ENCODE measurements around the gene BAG3. TPM values are rescaled to one million over a fixed set of nuclear protein-coding genes. Genes with fewer than 3 reads are reported as not detected.

The BAG3 gene
- total RNA-seq, 1 donor from 2014 or later: 24.6 TPM

- Mint-ChIP-seq H3K27me3 (ENCODE audit: unreplicated experiment) (no peaks in the 10 kb centered on the region), H3K27ac (ENCODE audit: unreplicated experiment) (no peak overlapping the region), H3K9me3 (ENCODE audit: unreplicated experiment) (no peaks in the 10 kb centered on the region), H3K36me3 (ENCODE audit: low read depth, unreplicated experiment) (peaks cover 39% of the 10 kb centered on the region), H3K4me3 (ENCODE audit: unreplicated experiment) (no peak overlapping the region), H3K4me1 (ENCODE audit: unreplicated experiment) (peaks cover 9% of the 10 kb centered on the region)
- no peak for DNase-seq (ENCODE audit: low spot score)
- TF ChIP-seq, protein P1, sequence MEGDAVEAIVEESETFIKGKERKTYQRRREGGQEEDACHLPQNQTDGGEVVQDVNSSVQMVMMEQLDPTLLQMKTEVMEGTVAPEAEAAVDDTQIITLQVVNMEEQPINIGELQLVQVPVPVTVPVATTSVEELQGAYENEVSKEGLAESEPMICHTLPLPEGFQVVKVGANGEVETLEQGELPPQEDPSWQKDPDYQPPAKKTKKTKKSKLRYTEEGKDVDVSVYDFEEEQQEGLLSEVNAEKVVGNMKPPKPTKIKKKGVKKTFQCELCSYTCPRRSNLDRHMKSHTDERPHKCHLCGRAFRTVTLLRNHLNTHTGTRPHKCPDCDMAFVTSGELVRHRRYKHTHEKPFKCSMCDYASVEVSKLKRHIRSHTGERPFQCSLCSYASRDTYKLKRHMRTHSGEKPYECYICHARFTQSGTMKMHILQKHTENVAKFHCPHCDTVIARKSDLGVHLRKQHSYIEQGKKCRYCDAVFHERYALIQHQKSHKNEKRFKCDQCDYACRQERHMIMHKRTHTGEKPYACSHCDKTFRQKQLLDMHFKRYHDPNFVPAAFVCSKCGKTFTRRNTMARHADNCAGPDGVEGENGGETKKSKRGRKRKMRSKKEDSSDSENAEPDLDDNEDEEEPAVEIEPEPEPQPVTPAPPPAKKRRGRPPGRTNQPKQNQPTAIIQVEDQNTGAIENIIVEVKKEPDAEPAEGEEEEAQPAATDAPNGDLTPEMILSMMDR (IDR thresholded peaks at IDR 0.05; ENCODE audit: unreplicated experiment): no peak
Measured at GRCh38 chr10:119675483-119676170, 24.4 kb downstream of the BAG3 start.

DNA sequence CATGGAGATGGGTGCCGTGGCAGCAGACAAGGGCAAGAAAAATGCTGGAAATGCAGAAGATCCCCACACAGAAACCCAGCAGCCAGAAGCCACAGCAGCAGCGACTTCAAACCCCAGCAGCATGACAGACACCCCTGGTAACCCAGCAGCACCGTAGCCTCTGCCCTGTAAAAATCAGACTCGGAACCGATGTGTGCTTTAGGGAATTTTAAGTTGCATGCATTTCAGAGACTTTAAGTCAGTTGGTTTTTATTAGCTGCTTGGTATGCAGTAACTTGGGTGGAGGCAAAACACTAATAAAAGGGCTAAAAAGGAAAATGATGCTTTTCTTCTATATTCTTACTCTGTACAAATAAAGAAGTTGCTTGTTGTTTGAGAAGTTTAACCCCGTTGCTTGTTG lies 25.9 kb downstream of the BAG3 start:
- H3K36me3 Mint-ChIP-seq (ENCODE audit: low read depth, unreplicated experiment): peaks cover 31% of the 10 kb centered on the region
- no peaks in the 10 kb centered on the region for H3K9me3 Mint-ChIP-seq (ENCODE audit: unreplicated experiment)
- peaks cover 16% of the 10 kb centered on the region for H3K4me1 Mint-ChIP-seq (ENCODE audit: unreplicated experiment)
- no peak overlapping the region for H3K27ac Mint-ChIP-seq (ENCODE audit: unreplicated experiment)
- H3K4me3 Mint-ChIP-seq (ENCODE audit: unreplicated experiment): no peak overlapping the region
- H3K27me3 Mint-ChIP-seq (ENCODE audit: unreplicated experiment): no peaks in the 10 kb centered on the region
- TF ChIP-seq, protein P1 (IDR thresholded peaks at IDR 0.05; ENCODE audit: unreplicated experiment): no peak
- no peak for DNase-seq (ENCODE audit: low spot score)

DNA sequence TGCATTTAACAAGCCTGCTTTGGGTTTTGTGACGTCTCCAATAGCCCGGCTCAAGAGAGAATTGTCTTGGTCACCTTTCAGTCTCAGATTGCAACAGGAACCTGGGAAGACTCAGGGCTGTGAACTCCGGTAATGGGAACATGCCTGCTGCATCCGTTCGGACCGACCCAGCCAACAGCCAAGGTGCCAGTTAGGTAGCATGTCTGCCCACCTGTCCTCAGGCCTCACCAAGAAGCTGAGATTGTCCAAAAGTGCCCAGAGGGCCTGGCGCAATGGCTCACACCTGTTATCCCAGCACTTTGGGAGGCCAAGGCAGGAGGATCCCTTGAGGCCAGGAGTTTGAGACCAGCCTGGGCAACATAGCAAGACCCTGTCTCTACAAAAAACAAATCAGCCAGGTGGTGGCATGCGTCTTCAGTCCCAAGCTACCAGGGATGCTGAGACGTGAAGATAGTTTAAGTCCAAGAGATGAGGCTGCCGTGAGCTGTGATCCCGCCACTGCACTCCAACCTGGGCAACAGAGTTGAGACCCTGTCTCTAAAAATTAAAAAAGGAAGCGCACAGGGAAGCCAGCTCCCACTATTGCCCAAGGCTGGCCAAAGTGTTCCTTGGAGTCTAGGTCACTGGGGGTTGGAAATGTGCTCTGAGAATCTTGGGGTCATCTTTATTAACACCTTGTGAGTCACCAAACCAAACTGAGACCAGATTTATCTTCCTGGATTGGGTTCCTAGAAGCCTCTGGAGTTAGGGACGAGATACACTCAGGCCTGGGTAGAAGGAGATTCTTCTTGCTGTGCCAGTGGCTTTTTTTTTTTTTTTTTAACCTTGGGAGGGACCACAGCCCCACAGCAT lies 26.9 kb downstream of the BAG3 start:
- TF ChIP-seq, protein P1 (IDR thresholded peaks at IDR 0.05; ENCODE audit: unreplicated experiment): no peak
- Mint-ChIP-seq H3K27ac (ENCODE audit: unreplicated experiment) (no peak overlapping the region), H3K36me3 (ENCODE audit: low read depth, unreplicated experiment) (peaks cover 26% of the 10 kb centered on the region), H3K27me3 (ENCODE audit: unreplicated experiment) (no peaks in the 10 kb centered on the region), H3K9me3 (ENCODE audit: unreplicated experiment) (no peaks in the 10 kb centered on the region), H3K4me1 (ENCODE audit: unreplicated experiment) (peaks cover 16% of the 10 kb centered on the region), H3K4me3 (ENCODE audit: unreplicated experiment) (no peak overlapping the region)
- DNase-seq (ENCODE audit: low spot score): no peak

- no peaks in the 10 kb centered on the region for H3K27me3 Mint-ChIP-seq (ENCODE audit: unreplicated experiment)
- TF ChIP-seq, protein P1 (IDR thresholded peaks at IDR 0.05; ENCODE audit: unreplicated experiment): no peak
- no peaks in the 10 kb centered on the region for H3K9me3 Mint-ChIP-seq (ENCODE audit: unreplicated experiment)
- no peak for DNase-seq (ENCODE audit: low spot score)
- peaks cover 16% of the 10 kb centered on the region for H3K4me1 Mint-ChIP-seq (ENCODE audit: unreplicated experiment)
- H3K27ac Mint-ChIP-seq (ENCODE audit: unreplicated experiment): no peak overlapping the region
- H3K4me3 Mint-ChIP-seq (ENCODE audit: unreplicated experiment): no peak overlapping the region
- peaks cover 14% of the 10 kb centered on the region for H3K36me3 Mint-ChIP-seq (ENCODE audit: low read depth, unreplicated experiment)
Measured at GRCh38 chr10:119679480-119679829, 28.3 kb downstream of the BAG3 start.

- Mint-ChIP-seq H3K4me3 (ENCODE audit: unreplicated experiment) (peak overlapping the region; percentile 48), H3K36me3 (ENCODE audit: low read depth, unreplicated experiment) (peaks cover 13% of the 10 kb centered on the region), H3K9me3 (ENCODE audit: unreplicated experiment) (no peaks in the 10 kb centered on the region), H3K4me1 (ENCODE audit: unreplicated experiment) (peaks cover 16% of the 10 kb centered on the region), H3K27me3 (ENCODE audit: unreplicated experiment) (no peaks in the 10 kb centered on the region), H3K27ac (ENCODE audit: unreplicated experiment) (peak overlapping the region; percentile 97)
- DNase-seq (ENCODE audit: low spot score): peak; percentile 12
- TF ChIP-seq, protein P1 (IDR thresholded peaks at IDR 0.05; ENCODE audit: unreplicated experiment): no peak
Measured at GRCh38 chr10:119680050-119680449, 28.9 kb downstream of the BAG3 start.

Measured in endothelial cell (in vitro differentiated cells).